UCSD-AML1 (cell line): Measurements from ENCODE around the gene MSLN.
"Not testable (repeated sequence)": the region's sequence is repeated elsewhere in the genome, so short reads cannot be mapped to it uniquely, and the experiment has no call there.

Experiments
- DNase-seq: peaks from one replicate; lab custom pipeline; 2025; ENCODE audit not compliant: unreplicated experiment; lab: John Stamatoyannopoulos, UW

Gene MSLN

DNA sequence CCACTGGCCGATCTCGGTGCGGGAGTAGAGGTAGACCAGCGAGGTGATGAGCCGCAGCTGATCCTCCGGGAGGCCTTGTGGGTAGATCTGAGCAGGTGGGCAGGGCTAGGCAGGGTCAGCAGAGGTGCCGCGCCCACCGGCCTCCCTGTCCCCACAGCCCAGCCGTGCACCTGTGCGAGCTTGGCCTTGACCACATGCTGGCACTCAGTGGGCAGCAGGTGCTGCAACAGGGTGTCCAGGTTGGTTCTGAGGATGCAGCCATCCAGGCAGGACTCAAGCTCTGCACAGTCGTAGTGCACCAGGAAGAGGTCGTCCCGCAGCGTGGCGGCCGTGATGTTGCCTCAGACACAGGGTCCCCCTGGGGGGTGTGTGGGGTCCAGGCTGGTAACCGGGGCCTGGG, 12.4 kb downstream of the MSLN start:
- no peak for DNase-seq

DNA sequence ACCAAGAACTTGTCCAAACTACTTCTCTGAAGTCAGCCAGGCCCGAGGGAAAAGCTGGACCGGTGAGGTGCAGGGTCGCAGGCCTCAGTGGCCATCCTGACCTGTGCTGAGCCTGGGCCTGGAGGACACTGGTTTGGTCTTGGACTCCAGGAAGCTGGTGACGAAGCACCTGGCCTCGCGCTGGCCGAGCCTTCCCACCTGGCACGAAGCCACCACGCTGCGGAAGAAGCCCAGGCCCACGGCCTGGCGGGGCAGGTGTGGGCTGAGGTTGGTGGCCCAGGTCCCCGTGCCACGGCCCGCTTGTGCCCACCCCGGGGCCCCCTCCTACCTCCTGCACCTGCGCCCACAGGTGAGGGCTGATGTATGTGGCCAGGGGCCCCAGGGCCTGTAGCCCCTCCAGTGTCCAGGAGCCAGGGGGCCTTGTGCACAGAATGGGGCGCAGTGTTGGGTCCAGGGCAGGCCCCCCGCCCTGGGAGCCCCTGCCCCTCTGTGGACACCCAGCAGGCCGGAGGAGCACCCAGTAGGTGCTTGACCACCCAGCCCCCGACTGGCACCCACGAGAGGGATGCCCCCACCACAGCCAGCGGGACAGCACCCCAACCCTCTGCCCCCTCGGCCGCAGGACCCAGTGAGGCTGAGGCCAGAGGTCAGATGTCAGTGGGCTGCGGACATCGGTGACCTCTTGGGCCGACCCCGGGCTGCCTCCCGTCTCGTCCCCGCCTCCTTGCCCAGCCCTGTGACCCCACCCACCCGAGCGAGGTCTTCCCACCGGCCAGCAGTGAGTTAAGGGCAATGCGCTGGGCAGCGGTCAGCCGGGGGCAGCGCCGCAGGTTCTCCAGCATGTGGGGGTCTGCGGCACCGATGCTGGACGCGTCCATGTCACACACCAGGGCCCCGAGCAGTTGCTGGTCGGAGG, 13.8 kb downstream of the MSLN start:
- DNase-seq, result no peak

DNA sequence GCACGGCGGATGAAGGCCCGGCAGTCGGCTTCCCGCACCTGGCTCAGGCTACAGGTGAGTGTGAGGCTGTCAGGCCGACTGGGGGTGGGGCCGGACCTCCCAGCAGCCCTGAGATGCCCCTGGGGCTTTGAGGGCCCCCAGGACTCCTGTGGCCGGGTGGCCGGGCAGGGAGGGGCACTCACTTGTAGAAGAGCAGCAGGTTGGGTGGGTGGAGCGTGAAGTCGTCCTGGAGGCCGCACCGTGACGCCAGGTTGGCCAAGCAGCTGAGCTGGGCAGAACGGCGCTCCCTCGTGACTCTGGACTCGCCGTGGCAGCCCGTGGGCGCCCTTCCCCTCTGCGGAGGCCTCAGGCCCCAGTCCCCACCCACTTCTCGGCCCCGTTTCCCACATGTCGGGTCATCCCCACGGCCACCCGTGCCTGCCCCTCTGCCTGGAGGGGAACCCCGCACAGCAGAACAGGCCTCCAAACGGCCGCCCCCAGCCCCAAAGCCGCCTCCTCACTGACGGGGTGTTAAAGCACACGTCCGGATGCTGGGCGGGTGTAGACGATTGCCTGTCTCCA, 14.8 kb downstream of the MSLN start:
- DNase-seq, result no peak

DNA sequence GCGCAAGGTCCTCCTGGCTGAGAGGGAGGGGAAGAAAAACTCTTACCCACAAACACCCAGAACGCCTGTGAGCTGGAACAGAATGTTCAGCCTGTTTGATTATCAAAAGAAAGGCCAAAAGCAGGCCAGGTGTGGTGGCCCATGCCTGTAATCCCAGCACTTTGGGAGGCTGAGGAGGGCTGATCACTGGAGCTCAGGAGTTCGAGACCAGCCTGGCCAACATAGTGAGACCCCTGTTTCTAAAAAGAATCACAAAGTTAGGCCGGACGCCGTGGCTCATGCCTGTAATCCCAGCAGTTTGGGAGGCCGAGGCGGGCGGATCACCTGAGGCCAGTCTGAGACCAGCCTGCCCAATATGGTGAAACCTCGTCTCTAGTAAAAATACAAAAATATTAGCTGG, 15.8 kb downstream of the MSLN start:
- not testable (repeated sequence) for DNase-seq

- no peak for DNase-seq
These were observed 16.3 kb downstream of the MSLN start for GRCh38 chr16:776824-777223.

DNA sequence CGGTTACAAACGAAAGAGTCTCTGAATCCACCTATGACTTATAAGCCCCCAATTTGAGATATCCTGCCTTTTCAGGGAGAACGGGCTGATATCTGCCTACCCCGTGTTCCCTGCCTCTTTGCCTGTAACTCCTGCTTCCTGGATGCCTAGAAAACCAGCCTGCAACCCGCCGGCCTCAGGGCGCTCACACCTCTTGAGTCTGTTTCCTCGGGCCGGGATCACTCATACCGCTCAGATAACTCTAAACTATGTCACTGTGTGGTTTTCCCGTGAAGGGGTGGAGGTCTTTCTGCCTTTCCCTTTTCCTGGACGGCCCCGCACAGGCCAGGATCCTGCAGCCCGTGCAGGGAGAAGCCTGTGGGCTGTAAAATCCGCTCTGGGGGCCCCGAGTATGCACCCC, 17.3 kb downstream of the MSLN start:
- DNase-seq, result peak; percentile 30

GRCh38 chr16:778447-778846, 17.9 kb downstream of the MSLN start:
- DNase-seq, result no peak

DNA sequence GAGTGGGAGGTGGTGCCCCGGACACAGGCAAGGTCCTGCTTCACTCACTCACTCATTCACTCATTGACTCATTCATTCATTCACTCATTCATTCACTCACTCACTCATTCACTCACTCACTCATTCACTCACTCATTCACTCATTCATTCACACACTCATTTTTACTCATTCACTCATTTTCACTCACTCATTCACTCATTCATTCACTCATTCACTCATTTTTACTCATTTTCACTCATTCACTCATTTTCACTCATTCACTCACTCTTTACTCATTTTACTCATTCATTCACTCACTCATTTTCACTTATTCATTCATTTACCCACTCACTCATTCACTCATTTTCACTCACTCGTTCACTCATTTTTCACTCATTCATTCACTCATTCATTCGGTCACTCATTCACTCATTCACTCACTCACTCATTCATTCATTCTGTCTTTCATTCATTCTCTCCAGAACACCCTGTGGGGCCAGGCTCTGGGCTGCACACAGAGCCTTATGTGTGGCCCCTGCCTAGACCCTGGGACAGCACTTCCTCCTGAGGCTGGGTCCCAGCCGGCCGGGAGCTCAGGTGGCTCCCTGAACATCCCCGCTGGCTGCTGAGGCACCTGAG, 18.5 kb downstream of the MSLN start:
- DNase-seq, result no peak

- no peak for DNase-seq
These were observed 19.0 kb downstream of the MSLN start for GRCh38 chr16:779561-779960.

GRCh38 chr16:780296-780695, 19.8 kb downstream of the MSLN start:
- DNase-seq, result no peak

DNA sequence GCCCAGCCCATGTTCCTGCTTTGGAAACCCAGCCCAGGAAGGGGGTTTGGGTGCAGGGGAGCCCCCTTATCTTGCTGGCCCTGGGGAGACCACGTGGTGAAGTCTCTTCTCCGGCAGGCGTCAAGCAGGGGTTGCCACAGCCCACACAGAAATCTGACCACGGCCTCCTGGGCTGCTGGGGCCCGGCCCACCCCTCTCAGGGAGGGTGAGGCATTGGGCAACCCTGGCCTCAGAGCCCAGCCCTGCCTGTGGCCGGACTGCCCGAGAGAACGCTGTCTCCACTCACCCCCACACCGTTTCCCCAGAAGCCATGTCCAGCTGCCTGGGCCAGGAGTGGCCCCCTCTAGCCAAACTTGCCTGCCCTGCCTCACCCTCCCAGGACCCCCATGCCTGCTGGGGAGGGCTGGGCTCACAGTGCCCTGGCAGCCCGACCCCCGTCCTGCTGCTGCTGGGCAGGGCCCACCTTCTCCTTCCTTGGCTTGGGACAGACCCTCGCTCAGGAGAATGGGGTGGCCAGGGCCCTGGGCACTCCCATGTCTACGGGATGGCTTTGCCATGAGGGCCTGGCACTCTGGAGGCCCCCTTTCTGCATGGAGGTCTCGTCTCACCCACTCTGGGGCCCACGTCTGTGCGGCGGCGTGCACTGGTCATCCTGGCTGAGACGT, 20.9 kb downstream of the MSLN start:
- no peak for DNase-seq

- DNase-seq, result no peak
These were observed 21.7 kb downstream of the MSLN start for GRCh38 chr16:782258-782657.

DNA sequence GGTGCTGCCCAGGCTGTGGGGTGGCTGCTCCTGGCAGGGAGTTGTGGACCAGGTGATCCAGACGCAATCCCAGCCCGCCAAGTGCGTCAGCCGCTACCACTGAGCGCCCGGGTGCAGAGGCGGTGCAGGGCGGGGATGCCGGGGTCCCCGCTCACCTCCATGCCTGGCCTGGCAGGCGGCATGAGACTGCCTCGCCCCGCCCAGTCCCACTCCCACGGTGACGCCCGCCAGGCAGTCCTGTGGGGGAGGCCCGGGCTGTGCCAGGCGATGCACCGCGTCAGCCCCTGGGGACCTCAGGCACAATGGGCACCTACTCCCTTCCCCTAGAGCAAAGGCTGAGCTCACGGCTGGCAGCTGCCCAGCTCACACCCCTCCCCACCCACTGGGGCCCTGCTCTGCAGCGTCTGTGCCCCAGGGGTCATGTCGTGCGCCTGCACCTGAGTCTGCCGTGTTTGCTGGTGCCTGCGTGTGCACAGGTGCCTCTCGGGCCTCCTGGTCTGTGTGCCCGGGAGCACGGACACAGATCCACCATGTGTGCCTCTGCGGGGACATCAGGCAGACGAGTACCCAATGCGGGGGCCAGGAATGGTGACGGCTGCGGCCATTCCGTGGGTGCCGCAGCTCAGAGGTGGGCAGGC, 22.4 kb downstream of the MSLN start:
- no peak for DNase-seq

GRCh38 chr16:783404-784161, 23.0 kb downstream of the MSLN start:
- DNase-seq, result no peak

DNA sequence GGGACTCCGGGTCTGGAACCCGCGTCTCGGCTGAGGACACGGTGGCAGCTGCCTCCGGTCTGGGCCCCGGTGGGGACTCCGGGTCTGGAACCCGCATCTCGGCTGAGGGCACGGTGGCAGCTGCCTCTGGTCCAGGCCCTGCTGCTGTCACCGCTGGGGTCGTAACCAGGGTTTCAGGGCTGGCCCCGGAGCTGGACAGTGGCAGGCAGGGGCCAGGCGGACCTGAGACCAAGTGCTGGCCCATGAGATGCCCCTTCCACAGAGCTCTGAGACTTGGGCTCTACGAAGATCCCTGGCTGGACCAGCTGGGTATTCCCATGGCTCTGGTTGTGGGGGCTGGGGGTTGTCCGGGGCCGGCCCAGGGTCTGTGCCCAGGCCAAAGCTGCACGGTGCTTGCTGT, 23.9 kb downstream of the MSLN start:
- no peak for DNase-seq

DNA sequence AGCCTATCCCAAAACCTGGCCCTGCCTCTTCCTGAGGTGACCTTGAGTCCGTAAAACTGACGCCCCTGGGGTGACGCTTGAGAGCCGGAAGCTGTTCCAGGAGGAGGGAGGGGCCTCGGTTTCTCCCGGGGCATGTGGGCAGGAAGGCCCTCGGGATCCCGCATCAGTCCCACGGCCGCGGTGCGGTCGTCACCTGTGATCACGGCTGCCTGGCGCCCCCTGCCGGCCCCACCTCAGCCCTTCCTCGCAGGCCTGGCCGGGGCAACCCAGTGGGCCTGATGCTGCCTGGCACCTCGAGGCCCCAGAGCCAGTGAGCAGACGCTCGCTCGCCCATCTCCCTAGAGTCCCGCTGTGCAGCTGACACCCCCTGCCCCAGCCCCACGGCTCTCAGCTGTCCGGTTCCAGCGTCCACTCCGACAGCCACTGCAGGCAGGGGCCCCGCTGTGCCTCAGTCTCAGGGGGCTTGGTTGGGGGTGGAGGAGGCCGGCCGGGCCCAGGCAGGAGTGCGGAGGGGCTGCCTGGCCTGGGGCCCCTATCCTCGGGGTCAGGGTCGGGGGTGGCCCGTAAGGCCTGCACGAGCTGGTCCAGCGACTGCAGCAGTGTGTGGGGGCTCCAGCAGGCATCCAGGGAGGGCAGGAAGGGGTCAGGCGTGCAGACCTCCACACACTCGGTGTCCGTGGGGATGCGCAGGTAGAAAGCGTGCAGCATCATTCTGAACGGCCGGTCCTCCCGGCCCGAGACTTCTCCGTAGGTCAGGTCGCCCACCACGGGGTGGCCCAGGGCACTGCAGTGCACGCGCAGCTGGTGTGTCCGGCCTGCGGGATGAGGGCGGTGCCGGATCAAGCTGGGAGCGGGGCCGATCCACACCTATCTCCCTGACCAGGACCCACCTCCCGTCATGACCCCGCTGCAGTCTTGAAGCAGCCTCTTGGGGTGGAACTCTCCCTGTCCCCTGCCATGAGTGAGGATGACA, 25.3 kb downstream of the MSLN start:
- DNase-seq, result peak; percentile 71

GRCh38 chr16:787321-787966, 26.9 kb downstream of the MSLN start:
- DNase-seq, result no peak

DNA sequence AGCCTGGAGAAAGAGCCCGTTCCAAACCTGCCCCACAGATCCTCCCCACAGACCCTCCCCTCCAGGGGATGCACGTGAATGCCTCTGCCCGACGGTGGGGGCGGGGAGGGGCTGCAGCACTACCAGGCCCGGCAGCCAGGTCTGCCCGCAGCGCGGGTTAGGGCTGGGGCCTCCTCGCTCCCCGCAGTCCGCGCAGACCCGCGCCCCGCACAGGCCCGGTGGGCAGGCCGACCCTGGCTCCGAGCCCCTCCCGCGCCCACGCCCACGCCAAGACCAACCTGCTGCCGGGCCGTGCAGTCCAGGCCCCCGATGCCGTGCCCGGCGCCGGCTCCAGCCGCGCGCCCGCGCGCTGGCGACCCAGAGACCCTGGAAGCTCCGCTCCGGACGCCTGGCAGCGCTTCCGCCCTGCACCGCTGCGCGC, 27.5 kb downstream of the MSLN start, which contains the start of gene RPUSD1:
RPUSD1 (minus strand) TSS at position 404 of the 421 bp plus-strand sequence. CDS start 644 bp downstream, outside the sequence.
- DNase-seq, result no peak
